ENCODE results near the gene TMEM169. TPM values are rescaled to one million over a fixed set of nuclear protein-coding genes. Genes with fewer than 3 reads are reported as not detected.
"Not testable (repeated sequence)": the region's sequence is repeated elsewhere in the genome, so short reads cannot be mapped to it uniquely, and the experiment has no call there.

The TMEM169 gene
- polyA plus RNA-seq, 1 donor from 2014 or later, result 29.6 TPM

DNA sequence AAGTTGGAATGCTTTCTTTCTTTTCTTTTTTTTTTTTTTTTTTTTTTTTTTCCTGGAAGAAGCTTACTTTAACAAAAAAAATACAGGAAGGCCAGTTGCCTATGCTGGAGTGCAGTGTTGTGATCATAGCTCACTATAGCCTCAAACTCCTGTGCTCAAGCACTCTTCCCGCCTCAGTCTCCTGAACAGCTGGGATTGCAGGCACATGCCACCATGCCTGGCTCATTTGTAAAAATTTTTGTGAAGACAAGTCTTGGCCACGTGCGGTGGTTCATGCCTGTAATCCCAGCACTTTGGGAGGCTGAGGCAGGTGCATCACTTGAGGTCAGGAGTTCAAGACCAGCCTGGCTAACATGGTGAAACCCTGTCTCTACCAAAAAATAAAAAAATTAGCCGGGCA lies 59.8 kb downstream of the TMEM169 start:
- H3K9me3 ChIP-seq (ENCODE audit: low read length); H3K27me3 ChIP-seq (ENCODE audit: insufficient read depth, low read depth, low read length); H3K4me2 ChIP-seq (ENCODE audit: low read length); H3K9ac ChIP-seq (ENCODE audit: low read length); H2AFZ ChIP-seq (ENCODE audit: low read depth, low read length); H4K20me1 ChIP-seq (ENCODE audit: insufficient read depth); H3K79me2 ChIP-seq (replicated peaks; ENCODE audit: insufficient read depth, low read length); H3K9me2 ChIP-seq (ENCODE audit: insufficient read depth, low read length); H3K27ac ChIP-seq (ENCODE audit: low read length); H3K4me3 ChIP-seq (ENCODE audit: low read length); H3F3A ChIP-seq (ENCODE audit: insufficient read depth, low read length, poor library complexity, severe bottlenecking): not testable (repeated sequence)
- H3K36me3 ChIP-seq (ENCODE audit: insufficient read depth, low read length), result peaks cover 21% of the 10 kb centered on the region

DNA sequence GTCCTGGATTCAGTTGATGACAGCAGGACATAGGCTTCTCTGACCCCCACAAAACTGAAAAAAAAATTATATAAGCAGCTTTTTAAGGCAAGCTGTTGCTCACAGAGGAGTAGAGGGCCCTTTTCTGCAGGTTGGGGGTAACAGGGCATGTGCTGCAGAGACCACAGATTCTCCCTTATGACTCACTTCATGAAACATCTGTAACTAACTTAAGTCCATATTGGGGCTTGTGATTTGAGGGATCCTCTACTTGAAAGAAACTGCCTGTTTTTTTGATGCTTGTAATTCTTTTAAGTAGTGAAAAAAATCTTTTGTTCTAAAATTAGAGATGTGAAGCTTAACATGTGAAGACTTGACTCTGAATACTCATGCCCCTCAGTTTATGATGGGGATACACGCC lies 60.8 kb downstream of the TMEM169 start:
- H3K9ac ChIP-seq (ENCODE audit: low read length), result no peak overlapping the region
- no peaks in the 10 kb centered on the region for H3K9me2 ChIP-seq (ENCODE audit: insufficient read depth, low read length)
- H3K36me3 ChIP-seq (ENCODE audit: insufficient read depth, low read length), result peaks cover 21% of the 10 kb centered on the region
- no peaks in the 10 kb centered on the region for H3K9me3 ChIP-seq (ENCODE audit: low read length)
- no peak overlapping the region for H3K27ac ChIP-seq (ENCODE audit: low read length)
- H3F3A ChIP-seq (ENCODE audit: insufficient read depth, low read length, poor library complexity, severe bottlenecking), result no peaks in the 10 kb centered on the region
- H3K79me2 ChIP-seq (replicated peaks; ENCODE audit: insufficient read depth, low read length), result peaks cover 6% of the 10 kb centered on the region
- TF ChIP-seq, protein P1, sequence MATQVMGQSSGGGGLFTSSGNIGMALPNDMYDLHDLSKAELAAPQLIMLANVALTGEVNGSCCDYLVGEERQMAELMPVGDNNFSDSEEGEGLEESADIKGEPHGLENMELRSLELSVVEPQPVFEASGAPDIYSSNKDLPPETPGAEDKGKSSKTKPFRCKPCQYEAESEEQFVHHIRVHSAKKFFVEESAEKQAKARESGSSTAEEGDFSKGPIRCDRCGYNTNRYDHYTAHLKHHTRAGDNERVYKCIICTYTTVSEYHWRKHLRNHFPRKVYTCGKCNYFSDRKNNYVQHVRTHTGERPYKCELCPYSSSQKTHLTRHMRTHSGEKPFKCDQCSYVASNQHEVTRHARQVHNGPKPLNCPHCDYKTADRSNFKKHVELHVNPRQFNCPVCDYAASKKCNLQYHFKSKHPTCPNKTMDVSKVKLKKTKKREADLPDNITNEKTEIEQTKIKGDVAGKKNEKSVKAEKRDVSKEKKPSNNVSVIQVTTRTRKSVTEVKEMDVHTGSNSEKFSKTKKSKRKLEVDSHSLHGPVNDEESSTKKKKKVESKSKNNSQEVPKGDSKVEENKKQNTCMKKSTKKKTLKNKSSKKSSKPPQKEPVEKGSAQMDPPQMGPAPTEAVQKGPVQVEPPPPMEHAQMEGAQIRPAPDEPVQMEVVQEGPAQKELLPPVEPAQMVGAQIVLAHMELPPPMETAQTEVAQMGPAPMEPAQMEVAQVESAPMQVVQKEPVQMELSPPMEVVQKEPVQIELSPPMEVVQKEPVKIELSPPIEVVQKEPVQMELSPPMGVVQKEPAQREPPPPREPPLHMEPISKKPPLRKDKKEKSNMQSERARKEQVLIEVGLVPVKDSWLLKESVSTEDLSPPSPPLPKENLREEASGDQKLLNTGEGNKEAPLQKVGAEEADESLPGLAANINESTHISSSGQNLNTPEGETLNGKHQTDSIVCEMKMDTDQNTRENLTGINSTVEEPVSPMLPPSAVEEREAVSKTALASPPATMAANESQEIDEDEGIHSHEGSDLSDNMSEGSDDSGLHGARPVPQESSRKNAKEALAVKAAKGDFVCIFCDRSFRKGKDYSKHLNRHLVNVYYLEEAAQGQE (IDR thresholded peaks at IDR 0.05; ENCODE audit: borderline replicate concordance), result no peak
- TF ChIP-seq EP300 (conservative IDR thresholded peaks at IDR 0.05; ENCODE audit: poor library complexity, severe bottlenecking) (no peak), SMC3 (conservative IDR thresholded peaks at IDR 0.05; ENCODE audit: poor library complexity) (no peak), RAD21 (conservative IDR thresholded peaks at IDR 0.05) (no peak), POLR2AphosphoS5 (IDR thresholded peaks at IDR 0.05) (no peak), EZH2 (IDR thresholded peaks at IDR 0.05; ENCODE audit: borderline replicate concordance, insufficient read depth, low read length, poor library complexity, severe bottlenecking) (no peak), TAF1 (IDR thresholded peaks at IDR 0.05; ENCODE audit: low read depth) (no peak)
- H3K4me2 ChIP-seq (ENCODE audit: low read length), result no peak overlapping the region
- no peak overlapping the region for H3K4me3 ChIP-seq (ENCODE audit: low read length)
- H3K27me3 ChIP-seq (ENCODE audit: insufficient read depth, low read depth, low read length), result no peaks in the 10 kb centered on the region
- no peaks in the 10 kb centered on the region for H4K20me1 ChIP-seq (ENCODE audit: insufficient read depth)
- H2AFZ ChIP-seq (ENCODE audit: low read depth, low read length), result no peak overlapping the region

DNA sequence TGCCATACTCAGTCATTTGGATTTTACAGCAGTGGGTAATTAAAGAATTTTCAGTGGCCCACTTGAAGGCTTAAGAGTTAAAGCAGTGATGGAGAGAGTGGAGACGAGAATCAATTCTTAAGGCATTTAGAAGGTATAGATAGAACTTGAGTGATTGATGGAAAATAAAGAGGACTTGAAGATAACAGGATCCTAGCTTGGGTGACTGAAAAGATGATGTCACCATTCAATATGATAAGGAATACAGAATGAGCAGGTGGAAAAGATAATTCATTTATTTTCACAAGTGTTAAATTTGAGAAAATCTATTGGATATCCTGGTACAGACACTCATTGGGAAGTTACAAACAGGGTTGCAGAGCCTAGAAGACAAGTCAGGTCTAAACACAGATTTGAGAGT lies 62.7 kb downstream of the TMEM169 start:
- Histone ChIP-seq H3K9me2 (ENCODE audit: insufficient read depth, low read length) (no peaks in the 10 kb centered on the region), H3K9ac (ENCODE audit: low read length) (no peak overlapping the region), H3K4me2 (ENCODE audit: low read length) (no peak overlapping the region), H3K27me3 (ENCODE audit: insufficient read depth, low read depth, low read length) (no peaks in the 10 kb centered on the region), H3K4me3 (ENCODE audit: low read length) (no peak overlapping the region), H3K36me3 (ENCODE audit: insufficient read depth, low read length) (peaks cover 14% of the 10 kb centered on the region), H3K27ac (ENCODE audit: low read length) (no peak overlapping the region), H4K20me1 (ENCODE audit: insufficient read depth) (no peaks in the 10 kb centered on the region), H3F3A (ENCODE audit: insufficient read depth, low read length, poor library complexity, severe bottlenecking) (no peaks in the 10 kb centered on the region), H2AFZ (ENCODE audit: low read depth, low read length) (no peak overlapping the region), H3K9me3 (ENCODE audit: low read length) (no peaks in the 10 kb centered on the region), H3K79me2 (replicated peaks; ENCODE audit: insufficient read depth, low read length) (peaks cover 6% of the 10 kb centered on the region)
- TF ChIP-seq, protein P1 (IDR thresholded peaks at IDR 0.05; ENCODE audit: borderline replicate concordance), result no peak
- TF ChIP-seq EP300 (conservative IDR thresholded peaks at IDR 0.05; ENCODE audit: poor library complexity, severe bottlenecking) (no peak), EZH2 (IDR thresholded peaks at IDR 0.05; ENCODE audit: borderline replicate concordance, insufficient read depth, low read length, poor library complexity, severe bottlenecking) (no peak), MXI1 (conservative IDR thresholded peaks at IDR 0.05; ENCODE audit: poor library complexity, severe bottlenecking) (no peak), TAF1 (IDR thresholded peaks at IDR 0.05; ENCODE audit: low read depth) (no peak), POLR2AphosphoS5 (IDR thresholded peaks at IDR 0.05) (no peak)

All from neural cell (in vitro differentiated cells).